Heart right ventricle (tissue), 16 donors: Measurements from ENCODE around the gene CCDC178. TPM values are rescaled to one million over a fixed set of nuclear protein-coding genes. Genes with fewer than 3 reads are reported as not detected.

ENCODE experiments used
- ATAC-seq, 8 donors: fragments of 200-7000 bp; cut with Tn5 transposase; one replicate each; pipeline ENCODE4 v1.9.1; 2020; ENCODE audit warnings: mild to moderate bottlenecking in 8 of 8, moderate library complexity in 8 of 8, moderate number of reproducible peaks in 1 of 8
- DNase-seq, 2 donors: peaks; one replicate each; pipeline ENCODE4 v3.0.0-alpha.2; 2020
- H3K27ac ChIP-seq, 10 donors: fragments of 200-600 bp; sonication (generic) in 2 of 10; one replicate each; pipeline versions ENCODE4 v1.5.0 to v1.8.0; 2020 to 2022; ENCODE audit warnings: mild to moderate bottlenecking in 3 of 10
- H3K27me3 ChIP-seq, 7 donors: fragments of 200-600 bp; one replicate each; pipeline ENCODE4 v1.8.0; 2021 to 2022; ENCODE audit warnings: mild to moderate bottlenecking in 2 of 7
- H3K36me3 ChIP-seq, 9 donors: fragments of 200-600 bp; sonication (generic) in 1 of 9; one replicate each; pipeline versions ENCODE4 v1.5.0 to v1.8.0; 2020 to 2022; ENCODE audit warnings: mild to moderate bottlenecking in 2 of 9
- H3K4me1 ChIP-seq, 9 donors: fragments of 200-600 bp; sonication (generic) in 1 of 9; one replicate each; pipeline versions ENCODE4 v1.5.0 to v1.8.0; 2020 to 2022; ENCODE audit warnings: mild to moderate bottlenecking in 4 of 9
- H3K4me3 ChIP-seq, 10 donors: fragments of 200-600 bp; sonication (generic) in 2 of 10; one replicate each; pipeline versions ENCODE4 v1.5.0 to v1.8.0; 2020 to 2022; ENCODE audit warnings: mild to moderate bottlenecking in 7 of 10, moderate library complexity in 2 of 10
- H3K9me3 ChIP-seq, 11 donors: fragments of 200-600 bp in 10 of 11; sonication (generic) in 2 of 11; one replicate each; pipeline versions ENCODE4 v1.5.0 to v1.8.0; 2013 to 2022; ENCODE audit warnings: mild to moderate bottlenecking in 2 of 11, control low read depth in 1 of 11, moderate library complexity in 1 of 11
- WGBS, 2 donors: extraction: QIAGEN DNeasy Blood & Tissue Kit; methylation state at CpG; one replicate each; pipeline ENCODE4 v1.1.7; 2013; ENCODE audit warnings: inconsistent platforms in 1 of 2; 5-methylcytosine and 5-hydroxymethylcytosine counted together
- intact Hi-C, 10 donors: fragments of 100-400 bp; cut with DNase I; formaldehyde crosslinking; loops; one replicate each; pipeline versions ENCODE4 v1.11.1 to v1.14.2; 2022
- polyA plus RNA-seq, 2 donors: library from polyadenylated mRNA; stranded (reverse); fragments of 200-250 nt; gene quantifications; one replicate each; pipeline ENCODE4 v1.2.3, GENCODE V29; 2013
- total RNA-seq, 10 donors: library from RNA; stranded (reverse); fragmentation: NEBNext Ultra II Directional in 3 of 10; extraction: Animal tissue kit (Norgen Biotek cat#: 25700) in 3 of 10; gene quantifications; one replicate each; pipeline versions ENCODE4 v1.2.1 to v1.2.4, GENCODE V29; 2021 to 2023
- TF ChIP-seq, protein P1 (sequence below), 9 donors: fragments of 200-600 bp; sonication (generic) in 2 of 9; IDR thresholded peaks; one replicate each; pipeline versions ENCODE4 v1.5.0 to v1.8.0; 2021 to 2022; ENCODE audit warnings: antibody characterized with exemption in 9 of 9, mild to moderate bottlenecking in 5 of 9, moderate library complexity in 1 of 9
- donor health status: Arrhythmogenic right ventricular cardiomyopathy.
- donor health status: ischemic (EF 13 %, LVEDD 7.1; RV severe dilation, severe dysfunction).
- donor health status: healthy with polysubstance abuse.
- donor health status: DM: no; HTN: yes; CAD: no.
- donor health status: DM: no; HTN: no; CAD: no.
- donor health status: ischemic (EF 25% LVEDD 6.9; RV normal size, moderate dysfunction).
- donor health status: ischemic (EF 25% LVEDD 5.7; RV mildly dilated, moderate dysfunction).
- donor health status: healthy.
- donor health status: DM: yes; HTN: yes; CAD: no.
- donor health status: Ischemic cardiomyopathy.
- donor health status: ischemic (EF 35%, LVEDD 5.7; RV mildly dilated, moderate dysfunction).
- donor health status: nonischemic (EF 11% LVEDD 7.7; RV severe dilation, severe dysfunction).
- donor health status: DM: yes; HTN: yes; CAD: no.
- donor health status: PGD.
- donor health status: ischemic (EF 29% LVEDD 5.4; RV normal size, mild dysfunction).
- donor health status: nonischemic (EF 23%, LVEDD 6.1; RV moderate dilation, normal function).

Gene CCDC178
- total and polyA plus RNA-seq, 12 donors = 0.28 to 1.5 (median 0.43) TPM; not detected in 6

DNA sequence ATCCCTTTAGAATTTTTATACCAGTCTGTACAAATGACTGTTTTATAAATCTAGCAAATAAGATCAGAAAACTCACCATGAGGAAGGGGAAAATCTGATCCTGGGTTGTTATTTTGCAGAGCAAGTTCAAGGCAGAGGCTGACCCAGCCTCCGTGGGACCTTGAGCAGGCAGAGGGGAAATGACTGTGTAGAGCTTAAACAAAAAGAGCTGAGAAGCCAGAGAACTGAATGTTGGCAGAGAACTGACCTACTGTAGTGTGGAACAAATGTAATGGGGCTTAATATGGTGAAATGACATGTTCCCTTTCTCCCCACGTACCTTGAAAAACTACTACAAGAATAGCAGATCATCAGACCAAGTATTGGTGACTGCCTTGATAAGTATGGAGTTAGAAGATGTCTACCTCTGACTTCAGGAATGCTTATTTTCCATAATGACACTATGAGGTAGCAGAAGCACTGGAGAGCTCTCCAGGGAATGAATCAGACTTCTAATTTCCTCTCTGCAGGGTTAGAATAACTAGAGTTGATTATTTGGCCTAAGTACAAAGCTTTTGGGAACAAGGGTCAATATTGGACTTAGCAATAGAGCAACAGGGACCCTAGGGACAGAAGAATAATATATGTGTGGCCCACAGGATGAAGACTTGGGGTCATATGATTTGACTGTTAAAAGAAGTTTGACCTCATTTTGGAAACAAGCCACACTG lies 304.4 kb downstream of the CCDC178 start:
- Histone ChIP-seq H3K4me1 (no peaks in the 10 kb centered on the region), H3K9me3 (peaks cover 0 to 15% (median 0%) of the 10 kb centered on the region in 11 donors), H3K4me3 (no peak overlapping the region), H3K36me3 (no peaks in the 10 kb centered on the region), H3K27ac (no peak overlapping the region), H3K27me3 (no peaks in the 10 kb centered on the region)
- TF ChIP-seq, protein P1, sequence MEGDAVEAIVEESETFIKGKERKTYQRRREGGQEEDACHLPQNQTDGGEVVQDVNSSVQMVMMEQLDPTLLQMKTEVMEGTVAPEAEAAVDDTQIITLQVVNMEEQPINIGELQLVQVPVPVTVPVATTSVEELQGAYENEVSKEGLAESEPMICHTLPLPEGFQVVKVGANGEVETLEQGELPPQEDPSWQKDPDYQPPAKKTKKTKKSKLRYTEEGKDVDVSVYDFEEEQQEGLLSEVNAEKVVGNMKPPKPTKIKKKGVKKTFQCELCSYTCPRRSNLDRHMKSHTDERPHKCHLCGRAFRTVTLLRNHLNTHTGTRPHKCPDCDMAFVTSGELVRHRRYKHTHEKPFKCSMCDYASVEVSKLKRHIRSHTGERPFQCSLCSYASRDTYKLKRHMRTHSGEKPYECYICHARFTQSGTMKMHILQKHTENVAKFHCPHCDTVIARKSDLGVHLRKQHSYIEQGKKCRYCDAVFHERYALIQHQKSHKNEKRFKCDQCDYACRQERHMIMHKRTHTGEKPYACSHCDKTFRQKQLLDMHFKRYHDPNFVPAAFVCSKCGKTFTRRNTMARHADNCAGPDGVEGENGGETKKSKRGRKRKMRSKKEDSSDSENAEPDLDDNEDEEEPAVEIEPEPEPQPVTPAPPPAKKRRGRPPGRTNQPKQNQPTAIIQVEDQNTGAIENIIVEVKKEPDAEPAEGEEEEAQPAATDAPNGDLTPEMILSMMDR (IDR thresholded peaks at IDR 0.05) = no peak
- 38 to 49% methylated on average over 2 of the region's 2 CpGs for WGBS, 2 donors
- ATAC-seq (no peak), DNase-seq (no peak)
- intact Hi-C loops = no loop called here

DNA sequence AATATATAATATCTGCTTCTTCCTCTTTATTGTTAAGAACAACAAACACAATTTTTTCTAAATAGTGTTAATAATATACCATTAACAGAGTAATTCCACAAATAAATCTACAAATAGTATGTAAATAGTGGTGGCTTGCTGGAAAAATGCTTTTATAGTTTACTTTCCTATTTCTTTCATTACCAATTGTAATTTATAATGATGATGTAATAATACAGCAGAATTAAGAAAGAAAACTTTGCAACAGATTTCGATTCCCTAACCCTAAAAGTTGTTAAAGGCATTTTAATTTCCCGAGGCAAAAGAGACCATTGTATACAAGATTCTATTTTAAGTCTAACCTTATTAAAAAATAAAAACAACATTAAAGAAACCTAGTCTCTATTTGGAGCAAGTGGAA lies 307.9 kb downstream of the CCDC178 start:
- ATAC-seq (no peak), DNase-seq (no peak)
- no peak overlapping the region for H3K27ac ChIP-seq
- TF ChIP-seq, protein P1 (IDR thresholded peaks at IDR 0.05) = no peak
- H3K27me3 ChIP-seq = no peaks in the 10 kb centered on the region
- H3K4me1 ChIP-seq = no peaks in the 10 kb centered on the region
- intact Hi-C loops = no loop called here
- no peak overlapping the region for H3K4me3 ChIP-seq
- no peaks in the 10 kb centered on the region for H3K9me3 ChIP-seq
- 81 to 88% methylated on average over 2 of the region's 2 CpGs for WGBS, 2 donors
- no peaks in the 10 kb centered on the region for H3K36me3 ChIP-seq

DNA sequence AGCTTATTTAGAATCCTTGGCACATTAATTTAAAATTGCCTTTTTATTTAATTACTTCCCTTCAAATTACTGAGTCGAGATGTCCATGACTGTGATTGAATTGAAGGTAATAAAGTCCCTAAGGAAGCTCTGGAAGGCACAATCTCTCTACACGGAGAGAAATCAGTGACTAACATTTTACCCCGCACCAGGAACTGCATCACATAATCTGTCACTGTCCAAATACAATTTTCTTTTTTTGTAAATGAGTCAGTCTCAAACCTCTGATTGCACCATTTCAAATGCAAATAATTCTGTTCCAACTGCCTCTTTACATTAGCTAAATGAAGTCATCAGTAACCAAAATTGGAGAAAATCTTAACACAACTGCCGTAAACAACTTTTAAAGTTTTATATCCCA lies 311.9 kb downstream of the CCDC178 start:
- H3K4me3 ChIP-seq = no peak overlapping the region
- no peaks in the 10 kb centered on the region for H3K4me1 ChIP-seq
- no peaks in the 10 kb centered on the region for H3K9me3 ChIP-seq
- no peaks in the 10 kb centered on the region for H3K36me3 ChIP-seq
- no peak overlapping the region for H3K27ac ChIP-seq
- 67 to 70% methylated on average over 4 of the region's 4 CpGs for WGBS, 2 donors
- DNase-seq = no peak
- no peaks in the 10 kb centered on the region for H3K27me3 ChIP-seq
- intact Hi-C loops = no loop called here
- TF ChIP-seq, protein P1 (IDR thresholded peaks at IDR 0.05) = no peak
- ATAC-seq = no peak

DNA sequence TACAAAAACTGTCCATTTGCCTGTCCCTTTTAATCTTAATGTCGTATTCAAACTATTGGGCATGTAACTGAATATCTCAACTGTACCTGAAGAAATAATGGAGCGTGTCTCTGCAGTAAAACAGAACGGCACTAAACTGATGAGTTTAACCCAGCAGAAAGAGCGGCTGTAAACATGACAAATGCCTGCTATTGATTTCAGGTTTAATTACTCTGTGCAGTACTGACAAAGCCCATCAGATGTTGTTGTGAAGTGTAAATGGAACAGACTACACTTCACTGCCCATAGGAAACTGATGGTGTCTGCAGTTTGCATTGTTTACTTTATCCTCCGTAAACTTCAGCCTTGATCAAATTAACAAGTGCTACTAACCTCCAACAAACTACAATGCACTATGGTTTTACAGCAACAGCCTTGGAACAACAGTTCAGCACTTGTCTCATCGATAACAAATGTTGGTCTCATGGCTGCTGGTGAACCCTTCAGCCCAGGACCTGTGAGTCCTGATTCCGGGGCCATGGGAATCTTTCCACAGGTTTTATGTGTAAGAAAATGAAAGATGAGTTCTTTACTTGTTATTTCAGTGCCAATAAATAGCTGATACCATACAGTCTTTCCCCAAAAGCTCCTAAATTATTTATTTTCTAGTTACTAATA lies 316.5 kb downstream of the CCDC178 start:
- no peaks in the 10 kb centered on the region for H3K36me3 ChIP-seq
- ATAC-seq (no peak), DNase-seq (no peak)
- intact Hi-C loops = no loop called here
- no peaks in the 10 kb centered on the region for H3K4me1 ChIP-seq
- H3K27ac ChIP-seq = no peak overlapping the region
- WGBS, 2 donors = 84 to 89% methylated on average over 7 of the region's 7 CpGs
- no peak overlapping the region for H3K4me3 ChIP-seq
- H3K27me3 ChIP-seq = no peaks in the 10 kb centered on the region
- H3K9me3 ChIP-seq = peaks cover 0 to 6% (median 0%) of the 10 kb centered on the region in 11 donors
- TF ChIP-seq, protein P1 (IDR thresholded peaks at IDR 0.05) = no peak
